NCI-H2196 (cell line): ENCODE results near the gene EDN1.

ENCODE experiments used
- DNase-seq: peaks from one replicate; lab custom pipeline; 2025; ENCODE audit not compliant: unreplicated experiment; lab: John Stamatoyannopoulos, UW

Gene EDN1

GRCh38 chr6:12344961-12345693, 55.0 kb downstream of the EDN1 start:
- DNase-seq = no peak

- DNase-seq = no peak
Observed at GRCh38 chr6:12345694-12346058, 55.5 kb downstream of the EDN1 start.
